Fibroblast of the aortic adventitia (primary cell): ENCODE measurements around the gene CERS6. TPM values are rescaled to one million over a fixed set of nuclear protein-coding genes. Genes with fewer than 3 reads are reported as not detected.

ENCODE experiments used
- DNase-seq: peaks from one replicate; pipeline ENCODE4 v3.0.0-alpha.2; 2010; ENCODE audit warnings: low read depth
- H3K4me3 ChIP-seq: 2 replicates; pipeline ENCODE4 v1.5.1; 2011; ENCODE audit warnings: low read depth, mild to moderate bottlenecking, control low read depth, low read length, moderate library complexity
- CTCF ChIP-seq: IDR thresholded peaks from 2 replicates; pipeline ENCODE4 v1.5.1; 2011; ENCODE audit warnings: mild to moderate bottlenecking, low read length, control low read depth, inconsistent platforms; ENCODE audit not compliant: insufficient read depth
- total RNA-seq: library from RNA; depleted of rRNA; stranded (reverse); fragments of >200 nt; gene quantifications from 2 replicates; pipeline ENCODE4 v1.2.3, GENCODE V29; 2012; ENCODE audit warnings: low replicate concordance

Gene CERS6
- total RNA-seq, 1 donor = 14.2 TPM

GRCh38 chr2:168798888-168799410 lies 342.9 kb downstream of the CERS6 start:
- H3K4me3 ChIP-seq = no peak overlapping the region
- DNase-seq = no peak
- TF ChIP-seq CTCF = no peak

- DNase-seq = no peak
- no peak for TF ChIP-seq CTCF
- H3K4me3 ChIP-seq = no peak overlapping the region
Measured at GRCh38 chr2:168801471-168801870, 345.4 kb downstream of the CERS6 start.

GRCh38 chr2:168801961-168802858 lies 346.1 kb downstream of the CERS6 start, which contains the start of gene NOSTRIN:
Gene NOSTRIN (plus strand): TSS chr2:168802637. CDS start chr2:168802647, 10 bp downstream.
- H3K4me3 ChIP-seq = no peak within 1 kb of the TSS
- no peak for TF ChIP-seq CTCF
- DNase-seq = peak; percentile 79

GRCh38 chr2:168802859-168803725 lies 347.0 kb downstream of the CERS6 start:
- no peak overlapping the region for H3K4me3 ChIP-seq
- DNase-seq = no peak
- no peak for TF ChIP-seq CTCF

- H3K4me3 ChIP-seq = no peak overlapping the region
- no peak for TF ChIP-seq CTCF
- no peak for DNase-seq
Measured at GRCh38 chr2:168804214-168804613, 348.1 kb downstream of the CERS6 start.

GRCh38 chr2:168805615-168806014 lies 349.5 kb downstream of the CERS6 start:
- DNase-seq = no peak
- H3K4me3 ChIP-seq = no peak overlapping the region
- TF ChIP-seq CTCF = no peak
